H1 (cell line): ENCODE data around the gene PCDHGA1. TPM values are rescaled to one million over a fixed set of nuclear protein-coding genes. Genes with fewer than 3 reads are reported as not detected.

Experiments used
- CTCF ChIA-PET: fragments of 300-600 bp; sonication (Branson Sonifier 250); formaldehyde crosslinking; loops from one replicate; lab custom pipeline; 2021; ENCODE audit not compliant: partially characterized antibody; lab: Charles Lee
- POLR2A ChIA-PET: fragments of 300-600 bp; sonication (Branson Sonifier 250); formaldehyde crosslinking; loops from one replicate; lab custom pipeline; 2021; ENCODE audit warnings: inconsistent platforms; ENCODE audit not compliant: partially characterized antibody; lab: Charles Lee
- DNase-seq, 2 experiments: peaks; one replicate each; pipeline versions ENCODE4 v3.0.0 to v3.0.0-alpha.2; 2010 to 2022; ENCODE audit warnings: low spot score in 2 of 2, low read depth in 1 of 2, mixed read lengths in 1 of 2
- FAIRE-seq: peaks from 2 replicates; lab custom pipeline; 2011; peaks lifted over from hg19 to GRCh38; lab: Jason Lieb, UNC
- H2AFZ ChIP-seq: 2 replicates; pipeline ENCODE4 v1.8.1; 2012; ENCODE audit warnings: low read length, inconsistent platforms
- H2AK5ac ChIP-seq: 2 replicates; pipeline ENCODE4 v1.6.1; 2013; ENCODE audit warnings: low read depth, low read length
- H2BK120ac ChIP-seq: replicated peaks from 2 replicates; pipeline ENCODE3; 2013; ENCODE audit warnings: low read depth, low read length, inconsistent platforms
- H2BK12ac ChIP-seq: 2 replicates; pipeline ENCODE4 v1.6.1; 2013; ENCODE audit warnings: low read depth, low read length
- H2BK15ac ChIP-seq: 2 replicates; pipeline ENCODE4 v1.6.1; 2013; ENCODE audit warnings: low read length
- H2BK20ac ChIP-seq: 2 replicates; pipeline ENCODE4 v1.6.1; 2013; ENCODE audit warnings: low read length
- H2BK5ac ChIP-seq: 2 replicates; pipeline ENCODE4 v1.6.1; 2013; ENCODE audit warnings: low read depth, low read length
- H3K14ac ChIP-seq: 2 replicates; pipeline ENCODE4 v1.6.1; 2013; ENCODE audit warnings: inconsistent platforms; ENCODE audit not compliant: insufficient read length
- H3K18ac ChIP-seq: 2 replicates; pipeline ENCODE4 v1.6.1; 2013; ENCODE audit warnings: low read length; ENCODE audit errors: extremely low read depth
- H3K23ac ChIP-seq: 2 replicates; pipeline ENCODE4 v1.6.1; 2013; ENCODE audit warnings: inconsistent platforms; ENCODE audit not compliant: insufficient read length
- H3K23me2 ChIP-seq: 2 replicates; pipeline ENCODE4 v1.6.1; 2013; ENCODE audit warnings: low read depth, low read length
- H3K27ac ChIP-seq: 2 replicates; pipeline ENCODE4 v1.6.1; 2011; ENCODE audit warnings: low read depth, low read length, inconsistent platforms
- H3K27me3 ChIP-seq, 4 experiments: replicated peaks in 1 of 4; 1 replicate in 1 of 4; 2 replicates in 3 of 4; pipeline versions ENCODE4 v1.6.1 to v1.8.1; 2011 to 2013; ENCODE audit warnings: low read length in 3 of 4, mild to moderate bottlenecking in 3 of 4, inconsistent platforms in 2 of 4, mixed read lengths in 2 of 4, moderate library complexity in 1 of 4; ENCODE audit not compliant: control insufficient read depth in 3 of 4, insufficient read depth in 3 of 4; ENCODE audit errors: extremely low read depth in 1 of 4
- H3K36me3 ChIP-seq, 4 experiments: 2 replicates each; pipeline versions ENCODE4 v1.6.1 to v1.8.1; 2011 to 2013; ENCODE audit warnings: mild to moderate bottlenecking in 4 of 4, low read length in 3 of 4, moderate library complexity in 2 of 4, control low read depth in 1 of 4, inconsistent platforms in 1 of 4; ENCODE audit not compliant: insufficient read depth in 4 of 4, control insufficient read depth in 2 of 4
- H3K4ac ChIP-seq: replicated peaks from 2 replicates; pipeline ENCODE3; 2013; ENCODE audit warnings: low read length, low read depth, mixed read lengths, inconsistent platforms; ENCODE audit not compliant: insufficient read length
- H3K4me1 ChIP-seq, 4 experiments: replicated peaks in 1 of 4; 1 replicate in 1 of 4; 2 replicates in 3 of 4; pipeline versions ENCODE4 v1.6.1 to v1.8.1; 2011 to 2013; ENCODE audit warnings: low read length in 3 of 4, inconsistent platforms in 2 of 4, mixed read lengths in 1 of 4; ENCODE audit not compliant: insufficient read depth in 4 of 4, control insufficient read depth in 3 of 4
- H3K4me2 ChIP-seq, 2 experiments: 2 replicates each; pipeline versions ENCODE4 v1.6.1 to v1.8.1; 2011 to 2013; ENCODE audit warnings: low read depth in 2 of 2, low read length in 2 of 2, control low read depth in 1 of 2, inconsistent platforms in 1 of 2, mild to moderate bottlenecking in 1 of 2; ENCODE audit not compliant: insufficient read depth in 1 of 2
- H3K4me3 ChIP-seq, 4 experiments: fragments of 200-600, 300-600 bp in 1 of 4; sonication (generic), shearing (Covaris generic), sonication (Bioruptor Twin) in 1 of 4; 2 replicates each; pipeline versions ENCODE4 v1.5.1 to v1.8.1; 2011 to 2016; ENCODE audit warnings: low read length in 4 of 4, low read depth in 3 of 4, control low read depth in 2 of 4, inconsistent platforms in 2 of 4, mild to moderate bottlenecking in 2 of 4, mixed read lengths in 1 of 4, moderate library complexity in 1 of 4; ENCODE audit not compliant: insufficient read depth in 2 of 4; ENCODE audit errors: extremely low read depth in 1 of 4
- H3K56ac ChIP-seq: replicated peaks from 2 replicates; pipeline ENCODE3; 2013; ENCODE audit warnings: low read depth, mild to moderate bottlenecking, mixed read lengths, low read length, inconsistent platforms; ENCODE audit not compliant: insufficient read length
- H3K79me1 ChIP-seq: 2 replicates; pipeline ENCODE4 v1.6.1; 2013; ENCODE audit warnings: low read depth, low read length, control low read depth
- H3K79me2 ChIP-seq, 2 experiments: 2 replicates each; pipeline versions ENCODE4 v1.6.1 to v1.8.1; 2012 to 2013; ENCODE audit warnings: low read length in 2 of 2, mild to moderate bottlenecking in 2 of 2, inconsistent platforms in 1 of 2; ENCODE audit not compliant: insufficient read depth in 2 of 2, control insufficient read depth in 1 of 2
- H3K9ac ChIP-seq, 4 experiments: replicated peaks in 1 of 4; 1 replicate in 1 of 4; 2 replicates in 3 of 4; pipeline versions ENCODE4 v1.6.1 to v1.8.1; 2011 to 2013; ENCODE audit warnings: low read depth in 3 of 4, low read length in 3 of 4, control low read depth in 2 of 4, mild to moderate bottlenecking in 2 of 4, moderate library complexity in 2 of 4, inconsistent platforms in 1 of 4; ENCODE audit errors: extremely low read depth in 1 of 4
- H3K9me3 ChIP-seq, 2 experiments: 2 replicates each; pipeline versions ENCODE4 v1.6.1 to v1.8.1; 2012 to 2013; ENCODE audit warnings: mild to moderate bottlenecking in 2 of 2, moderate library complexity in 2 of 2, control low read depth in 1 of 2, inconsistent platforms in 1 of 2, low read depth in 1 of 2, low read length in 1 of 2, mixed read lengths in 1 of 2; ENCODE audit not compliant: insufficient read depth in 2 of 2
- H4K20me1 ChIP-seq, 2 experiments: replicated peaks in 1 of 2; 2 replicates each; pipeline versions ENCODE3 to v1.8.1; 2011 to 2013; ENCODE audit warnings: inconsistent platforms in 2 of 2, low read length in 2 of 2, mild to moderate bottlenecking in 1 of 2; ENCODE audit not compliant: insufficient read depth in 2 of 2, control insufficient read depth in 1 of 2
- H4K5ac ChIP-seq: 2 replicates; pipeline ENCODE4 v1.6.1; 2013; ENCODE audit warnings: low read length, low read depth, mixed read lengths, inconsistent platforms; ENCODE audit not compliant: insufficient read length
- H4K8ac ChIP-seq: 2 replicates; pipeline ENCODE4 v1.8.0; 2013; ENCODE audit warnings: mild to moderate bottlenecking, moderate library complexity, low read length, inconsistent platforms; ENCODE audit not compliant: insufficient read depth; ENCODE audit errors: extremely low read depth
- H4K91ac ChIP-seq: replicated peaks from 2 replicates; pipeline ENCODE3; 2013; ENCODE audit warnings: low read length, mixed read lengths, inconsistent platforms; ENCODE audit not compliant: insufficient read length
- CEBPB ChIP-seq: IDR thresholded peaks from 2 replicates; pipeline ENCODE4 v1.6.1; 2012; ENCODE audit warnings: low read depth, low read length
- RBBP5 ChIP-seq: IDR thresholded peaks from 2 replicates; pipeline ENCODE4 v1.7.1; 2012; ENCODE audit warnings: low read depth, mild to moderate bottlenecking, inconsistent platforms, low read length, moderate library complexity, borderline replicate concordance
- WGBS, 2 experiments: shearing (Covaris generic) in 1 of 2; methylation state at CpG; one replicate each; pipeline versions ENCODE4 v1.1.6 to v1.1.7; 2013 to 2015; ENCODE audit warnings: low lambda C conversion rate in 2 of 2, mixed read lengths in 2 of 2, inconsistent platforms in 1 of 2, low coverage in 1 of 2, missing lambda C conversion rate in 1 of 2; ENCODE audit not compliant: insufficient replicate concordance in 2 of 2, insufficient coverage in 1 of 2, insufficient read length in 1 of 2; ENCODE audit errors: extremely low coverage in 1 of 2, missing lambda C conversion rate in 1 of 2; 5-methylcytosine and 5-hydroxymethylcytosine counted together
- polyA plus RNA-seq, 7 experiments: library from polyadenylated mRNA; depleted of rRNA in 3 of 7; stranded (reverse) in 5 of 7; unstranded in 2 of 7; fragments of >200 nt in 5 of 7; fragments of 200-250 nt in 2 of 7; gene quantifications; 1 replicate in 5 of 7; 2 replicates in 1 of 7; 4 replicates in 1 of 7; pipeline versions ENCODE4 v1.2.1 to v1.2.3, GENCODE V29; 2011 to 2013; ENCODE audit warnings: missing spikeins in 2 of 7, mixed read lengths in 2 of 7
- total RNA-seq: library from RNA; stranded (reverse); fragmentation: NEBNext Ultra II Directional; extraction: Animal tissue kit (Norgen Biotek cat#: 25700); gene quantifications from 2 replicates; pipeline ENCODE4 v1.2.1, GENCODE V29; 2021

PCDHGA1 gene
- total and polyA plus RNA-seq, 2 of the 8 experiments (the other 6 are each of a cell fraction or from before 2014, with no cell fraction given) = 0.57 to 0.89 TPM

DNA sequence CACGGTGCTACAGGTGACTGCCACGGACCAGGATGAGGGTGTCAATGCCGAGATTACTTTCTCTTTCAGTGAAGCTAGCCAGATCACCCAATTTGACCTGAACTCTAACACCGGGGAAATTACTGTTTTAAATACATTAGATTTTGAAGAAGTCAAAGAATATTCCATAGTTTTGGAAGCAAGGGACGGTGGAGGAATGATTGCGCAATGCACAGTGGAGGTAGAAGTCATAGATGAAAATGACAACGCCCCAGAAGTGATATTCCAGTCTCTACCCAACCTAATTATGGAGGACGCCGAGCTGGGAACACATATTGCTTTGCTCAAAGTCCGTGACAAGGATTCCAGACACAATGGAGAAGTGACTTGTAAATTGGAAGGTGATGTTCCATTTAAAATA lies 58.3 kb downstream of the PCDHGA1 start:
- Histone ChIP-seq H3K18ac (no peak overlapping the region), H3K27ac (no peak overlapping the region), H2BK15ac (no peak overlapping the region), H2BK120ac (no peak overlapping the region), H3K9me3 (peaks cover 46 to 49% of the 10 kb centered on the region in 2 experiments), H4K5ac (no peak overlapping the region), H2AFZ (no peak overlapping the region), H3K23me2 (no peaks in the 10 kb centered on the region; the same call in 1 of the 2 replicates), H3K23ac (no peak overlapping the region), H4K91ac (no peak overlapping the region), H4K8ac (no peak overlapping the region), H4K20me1 (no peaks in the 10 kb centered on the region), H3K27me3 (no peaks in the 10 kb centered on the region; a peak in 1 of 7 replicates), H3K9ac (no peak overlapping the region), H3K4me3 (peak overlapping the region in 1 of 4 experiments; percentile 36; a peak in 1 of 8 replicates), H3K14ac (no peak overlapping the region), H2BK12ac (no peak overlapping the region), H3K4me1 (no peaks in the 10 kb centered on the region), H3K79me2 (no peaks in the 10 kb centered on the region), H2AK5ac (no peak overlapping the region), H2BK20ac (no peak overlapping the region), H3K79me1 (no peaks in the 10 kb centered on the region), H3K4ac (no peak overlapping the region), H3K36me3 (peaks cover 3 to 29% (median 14%) of the 10 kb centered on the region in 4 experiments; a peak in 7 of 8 replicates), H3K56ac (no peak overlapping the region), H2BK5ac (no peak overlapping the region), H3K4me2 (no peak overlapping the region; a peak in 1 of 4 replicates)
- DNase-seq (no peak), FAIRE-seq (no peak)
- no peak for TF ChIP-seq RBBP5
- peak; percentile 95 for TF ChIP-seq CEBPB
- ChIA-PET CTCF (interaction anchor here (0.9 to 8.7 kb wide), 16 partner anchors 12 to 207 kb away, joined by 3 to 68 read pairs (median 8); partner anchors contain the start of genes PCDHB10, PCDHB16, PCDHGA10 and PCDHGA2), POLR2A (interaction anchor here (1.0 kb wide), 2 partner anchors 8 to 125 kb away, joined by 3 read pairs; no protein-coding TSS in a partner anchor)
- WGBS, 2 experiments = 96% methylated on average over 10 of the region's 10 CpGs; no CpG with 5 or more reads in 1 of the 2 experiments
